ENCODE measurements around the gene ARFGAP1. TPM values are rescaled to one million over a fixed set of nuclear protein-coding genes. Genes with fewer than 3 reads are reported as not detected.

ARFGAP1 gene
- polyA plus RNA-seq, 2 of the 4 experiments (the other 2 are of a cell fraction), result 41.0 to 106 TPM

DNA sequence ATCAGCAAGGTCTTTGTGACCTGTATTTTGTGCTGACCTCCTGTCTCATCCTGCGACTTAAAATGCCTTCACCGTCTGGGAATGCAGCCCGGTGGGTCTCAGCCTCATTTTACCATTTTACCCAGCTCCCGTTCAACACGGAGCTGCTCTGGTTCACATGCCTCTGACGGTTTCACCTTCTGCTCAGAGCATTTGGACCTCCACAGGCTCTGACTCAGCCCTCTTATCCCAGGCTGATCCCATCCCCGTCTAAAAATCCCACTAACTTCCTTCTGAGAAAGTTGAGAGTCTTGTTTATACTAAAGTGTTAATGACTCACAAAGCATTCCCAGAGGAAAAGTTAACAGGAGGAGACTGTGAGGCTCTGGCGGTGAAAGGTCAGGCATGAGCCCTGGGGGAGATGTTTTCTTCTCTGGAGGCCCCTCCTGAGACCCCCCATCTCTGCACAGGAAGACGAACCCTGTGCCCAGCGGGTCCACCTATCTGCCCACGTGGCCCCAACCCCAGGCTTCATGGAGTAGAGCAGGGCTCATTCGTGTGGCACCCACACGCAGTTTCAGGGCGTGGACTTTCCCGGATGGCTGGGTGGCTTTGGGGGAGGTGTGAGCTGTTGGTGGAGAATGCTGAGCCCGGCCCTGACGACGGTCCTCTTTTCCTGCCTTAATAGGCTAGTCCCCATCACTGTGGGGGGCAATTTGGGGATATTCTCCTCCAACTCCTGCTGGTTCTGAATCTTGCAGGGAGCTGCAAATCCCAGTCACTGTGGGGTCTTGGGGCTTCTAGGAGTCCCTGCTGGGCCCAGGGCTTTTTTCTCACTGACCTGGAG, 40.2 kb upstream of the ARFGAP1 start:
- FAIRE-seq (peak; percentile 99), DNase-seq (ENCODE audit: low read depth in 1 of 2, low spot score in 1 of 2) (peak; percentile 93 to 96), ATAC-seq (peak; percentile 70 to 84)
- H3K9me3 ChIP-seq, result no peaks in the 10 kb centered on the region
- no peak overlapping the region for H3K4me3 ChIP-seq
- WGBS (ENCODE audit: missing lambda C conversion rate), result 1% methylated on average over 18 of the region's 18 CpGs
- peak overlapping the region; percentile 96 to 99 for H3K27ac ChIP-seq
- POLR2A ChIA-PET, result interaction anchor here (0.6 to 1.7 kb wide), 5 partner anchors 9 to 288 kb away, joined by 3 to 13 read pairs (median 3); partner anchors contain the start of genes ARFGAP1, PPDPF and YTHDF1
- CTCF ChIA-PET, result interaction anchor here (1.0 to 8.9 kb wide), 10 partner anchors 8 to 305 kb away, joined by 3 to 178 read pairs (median 4); partner anchors contain the start of genes NKAIN4, PTK6 and YTHDF1
- peak overlapping the region; percentile 73 for H3K4me2 ChIP-seq
- H3K4me1 ChIP-seq, result peaks cover 90% of the 10 kb centered on the region
- TF ChIP-seq GATA3 (IDR thresholded peaks at IDR 0.05; ENCODE audit: borderline replicate concordance) (peak; percentile 94), TP53 (CRISPR knock-in tag; IDR thresholded peaks at IDR 0.05) (0 out of 2 replicates have a peak, but pooled peaks have one; percentile 60), CHD4 (IDR thresholded peaks at IDR 0.05; ENCODE audit: borderline replicate concordance) (no peak), MAFK (IDR thresholded peaks at IDR 0.05; ENCODE audit: partially characterized antibody) (peak; percentile 61), NR3C1 (IDR thresholded peaks at IDR 0.05) (no peak), RARB (CRISPR knock-in tag; IDR thresholded peaks at IDR 0.05) (no peak; the same call in 1 of the 2 replicates), EHF (CRISPR knock-in tag; IDR thresholded peaks at IDR 0.05) (0 out of 2 replicates have a peak, but pooled peaks have one; percentile 9), NPAS2 (CRISPR knock-in tag; IDR thresholded peaks at IDR 0.05; ENCODE audit: borderline replicate concordance) (no peak), RFX5 (IDR thresholded peaks at IDR 0.05) (no peak), CBX2 (IDR thresholded peaks at IDR 0.05; ENCODE audit: borderline replicate concordance, low read depth) (no peak), FOXS1 (CRISPR knock-in tag; IDR thresholded peaks at IDR 0.05) (peak; percentile 81; the same call in 1 of the 2 replicates), SMC3 (IDR thresholded peaks at IDR 0.05) (peak; percentile 32; the same call in 2 of the 3 replicates), CBX8 (IDR thresholded peaks at IDR 0.05) (no peak), EP300 (IDR thresholded peaks at IDR 0.05) (peak; percentile 92 to 95; a peak in 4 of 5 replicates), CEBPB (IDR thresholded peaks at IDR 0.05) (peak in 1 of 2 experiments; percentile 43; a peak in 2 of 4 replicates), CHD2 (IDR thresholded peaks at IDR 0.05; ENCODE audit: low read length, partially characterized antibody) (no peak), ZFP36 (IDR thresholded peaks at IDR 0.05; ENCODE audit: borderline replicate concordance, partially characterized antibody) (no peak), ZSCAN20 (CRISPR knock-in tag; IDR thresholded peaks at IDR 0.05) (no peak), HEYL (CRISPR knock-in tag; IDR thresholded peaks at IDR 0.05) (peak; percentile 27; the same call in 1 of the 2 replicates), KDM5A (IDR thresholded peaks at IDR 0.05) (no peak), HDAC2 (IDR thresholded peaks at IDR 0.05) (no peak), HOXB5 (CRISPR knock-in tag; IDR thresholded peaks at IDR 0.05) (no peak; the same call in 1 of the 2 replicates), FOSB (CRISPR knock-in tag; IDR thresholded peaks at IDR 0.05) (no peak; the same call in 1 of the 2 replicates), POLR2AphosphoS2 (conservative IDR thresholded peaks at IDR 0.05; ENCODE audit: low read length) (no peak), MAZ (IDR thresholded peaks at IDR 0.05; ENCODE audit: borderline replicate concordance, low read depth, low read length) (no peak), RCOR1 (IDR thresholded peaks at IDR 0.05; ENCODE audit: low read depth, low read length) (no peak), FOSL2 (IDR thresholded peaks at IDR 0.05) (peak; percentile 93), FOSL2 (CRISPR knock-in tag; IDR thresholded peaks at IDR 0.05) (peak; percentile 96), HOXA7 (CRISPR knock-in tag; IDR thresholded peaks at IDR 0.05) (no peak), SREBF2 (IDR thresholded peaks at IDR 0.05) (no peak)
- TF ChIP-seq, protein P1, sequence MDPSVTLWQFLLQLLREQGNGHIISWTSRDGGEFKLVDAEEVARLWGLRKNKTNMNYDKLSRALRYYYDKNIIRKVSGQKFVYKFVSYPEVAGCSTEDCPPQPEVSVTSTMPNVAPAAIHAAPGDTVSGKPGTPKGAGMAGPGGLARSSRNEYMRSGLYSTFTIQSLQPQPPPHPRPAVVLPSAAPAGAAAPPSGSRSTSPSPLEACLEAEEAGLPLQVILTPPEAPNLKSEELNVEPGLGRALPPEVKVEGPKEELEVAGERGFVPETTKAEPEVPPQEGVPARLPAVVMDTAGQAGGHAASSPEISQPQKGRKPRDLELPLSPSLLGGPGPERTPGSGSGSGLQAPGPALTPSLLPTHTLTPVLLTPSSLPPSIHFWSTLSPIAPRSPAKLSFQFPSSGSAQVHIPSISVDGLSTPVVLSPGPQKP (IDR thresholded peaks at IDR 0.05; ENCODE audit: low read depth, low read length), result no peak
- TF ChIP-seq, protein P2, sequence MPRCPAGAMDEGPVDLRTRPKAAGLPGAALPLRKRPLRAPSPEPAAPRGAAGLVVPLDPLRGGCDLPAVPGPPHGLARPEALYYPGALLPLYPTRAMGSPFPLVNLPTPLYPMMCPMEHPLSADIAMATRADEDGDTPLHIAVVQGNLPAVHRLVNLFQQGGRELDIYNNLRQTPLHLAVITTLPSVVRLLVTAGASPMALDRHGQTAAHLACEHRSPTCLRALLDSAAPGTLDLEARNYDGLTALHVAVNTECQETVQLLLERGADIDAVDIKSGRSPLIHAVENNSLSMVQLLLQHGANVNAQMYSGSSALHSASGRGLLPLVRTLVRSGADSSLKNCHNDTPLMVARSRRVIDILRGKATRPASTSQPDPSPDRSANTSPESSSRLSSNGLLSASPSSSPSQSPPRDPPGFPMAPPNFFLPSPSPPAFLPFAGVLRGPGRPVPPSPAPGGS (IDR thresholded peaks at IDR 0.05), result peak; percentile 61; the same call in 1 of the 3 replicates
- TF ChIP-seq, protein P3, sequence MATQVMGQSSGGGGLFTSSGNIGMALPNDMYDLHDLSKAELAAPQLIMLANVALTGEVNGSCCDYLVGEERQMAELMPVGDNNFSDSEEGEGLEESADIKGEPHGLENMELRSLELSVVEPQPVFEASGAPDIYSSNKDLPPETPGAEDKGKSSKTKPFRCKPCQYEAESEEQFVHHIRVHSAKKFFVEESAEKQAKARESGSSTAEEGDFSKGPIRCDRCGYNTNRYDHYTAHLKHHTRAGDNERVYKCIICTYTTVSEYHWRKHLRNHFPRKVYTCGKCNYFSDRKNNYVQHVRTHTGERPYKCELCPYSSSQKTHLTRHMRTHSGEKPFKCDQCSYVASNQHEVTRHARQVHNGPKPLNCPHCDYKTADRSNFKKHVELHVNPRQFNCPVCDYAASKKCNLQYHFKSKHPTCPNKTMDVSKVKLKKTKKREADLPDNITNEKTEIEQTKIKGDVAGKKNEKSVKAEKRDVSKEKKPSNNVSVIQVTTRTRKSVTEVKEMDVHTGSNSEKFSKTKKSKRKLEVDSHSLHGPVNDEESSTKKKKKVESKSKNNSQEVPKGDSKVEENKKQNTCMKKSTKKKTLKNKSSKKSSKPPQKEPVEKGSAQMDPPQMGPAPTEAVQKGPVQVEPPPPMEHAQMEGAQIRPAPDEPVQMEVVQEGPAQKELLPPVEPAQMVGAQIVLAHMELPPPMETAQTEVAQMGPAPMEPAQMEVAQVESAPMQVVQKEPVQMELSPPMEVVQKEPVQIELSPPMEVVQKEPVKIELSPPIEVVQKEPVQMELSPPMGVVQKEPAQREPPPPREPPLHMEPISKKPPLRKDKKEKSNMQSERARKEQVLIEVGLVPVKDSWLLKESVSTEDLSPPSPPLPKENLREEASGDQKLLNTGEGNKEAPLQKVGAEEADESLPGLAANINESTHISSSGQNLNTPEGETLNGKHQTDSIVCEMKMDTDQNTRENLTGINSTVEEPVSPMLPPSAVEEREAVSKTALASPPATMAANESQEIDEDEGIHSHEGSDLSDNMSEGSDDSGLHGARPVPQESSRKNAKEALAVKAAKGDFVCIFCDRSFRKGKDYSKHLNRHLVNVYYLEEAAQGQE (IDR thresholded peaks at IDR 0.05), result no peak
- TF ChIP-seq, protein P4, sequence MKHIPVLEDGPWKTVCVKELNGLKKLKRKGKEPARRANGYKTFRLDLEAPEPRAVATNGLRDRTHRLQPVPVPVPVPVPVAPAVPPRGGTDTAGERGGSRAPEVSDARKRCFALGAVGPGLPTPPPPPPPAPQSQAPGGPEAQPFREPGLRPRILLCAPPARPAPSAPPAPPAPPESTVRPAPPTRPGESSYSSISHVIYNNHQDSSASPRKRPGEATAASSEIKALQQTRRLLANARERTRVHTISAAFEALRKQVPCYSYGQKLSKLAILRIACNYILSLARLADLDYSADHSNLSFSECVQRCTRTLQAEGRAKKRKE (CRISPR knock-in tag; IDR thresholded peaks at IDR 0.05; ENCODE audit: low read depth), result peak; percentile 47; the same call in 1 of the 2 replicates
- TF ChIP-seq, protein P5, sequence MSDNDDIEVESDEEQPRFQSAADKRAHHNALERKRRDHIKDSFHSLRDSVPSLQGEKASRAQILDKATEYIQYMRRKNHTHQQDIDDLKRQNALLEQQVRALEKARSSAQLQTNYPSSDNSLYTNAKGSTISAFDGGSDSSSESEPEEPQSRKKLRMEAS (IDR thresholded peaks at IDR 0.05), result peak; percentile 92
